ENCODE results near the gene HLA-F.

DNA sequence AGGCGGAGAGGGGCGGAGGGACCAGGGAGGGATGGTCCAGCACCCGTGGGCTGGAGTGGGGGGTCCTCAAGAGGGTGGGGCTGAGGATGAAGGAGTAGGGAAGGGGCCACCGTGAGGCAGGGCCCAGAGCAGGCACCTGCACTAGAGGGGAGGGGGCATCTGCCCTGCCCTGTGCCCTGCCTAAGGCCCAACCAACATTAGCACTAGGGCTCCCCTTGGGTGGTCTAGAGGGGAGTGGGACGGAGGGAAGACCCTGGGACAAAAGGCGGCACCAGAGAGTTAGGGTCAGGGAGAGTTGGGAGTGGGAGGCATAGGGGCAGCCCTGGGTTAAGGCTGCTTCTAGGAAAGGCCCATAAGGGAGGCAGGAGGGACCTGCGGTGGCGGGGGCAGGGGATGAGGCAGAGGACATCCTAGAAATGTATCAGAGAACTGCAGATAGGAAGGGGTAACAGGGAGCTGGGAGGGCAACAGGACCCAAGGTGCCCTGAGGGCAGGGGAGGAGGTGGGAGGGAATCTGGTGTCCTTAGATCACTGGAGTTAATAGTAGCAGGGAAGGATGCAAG is 24.5 kb downstream of the HLA-F start:
- TF ChIP-seq, protein P1, sequence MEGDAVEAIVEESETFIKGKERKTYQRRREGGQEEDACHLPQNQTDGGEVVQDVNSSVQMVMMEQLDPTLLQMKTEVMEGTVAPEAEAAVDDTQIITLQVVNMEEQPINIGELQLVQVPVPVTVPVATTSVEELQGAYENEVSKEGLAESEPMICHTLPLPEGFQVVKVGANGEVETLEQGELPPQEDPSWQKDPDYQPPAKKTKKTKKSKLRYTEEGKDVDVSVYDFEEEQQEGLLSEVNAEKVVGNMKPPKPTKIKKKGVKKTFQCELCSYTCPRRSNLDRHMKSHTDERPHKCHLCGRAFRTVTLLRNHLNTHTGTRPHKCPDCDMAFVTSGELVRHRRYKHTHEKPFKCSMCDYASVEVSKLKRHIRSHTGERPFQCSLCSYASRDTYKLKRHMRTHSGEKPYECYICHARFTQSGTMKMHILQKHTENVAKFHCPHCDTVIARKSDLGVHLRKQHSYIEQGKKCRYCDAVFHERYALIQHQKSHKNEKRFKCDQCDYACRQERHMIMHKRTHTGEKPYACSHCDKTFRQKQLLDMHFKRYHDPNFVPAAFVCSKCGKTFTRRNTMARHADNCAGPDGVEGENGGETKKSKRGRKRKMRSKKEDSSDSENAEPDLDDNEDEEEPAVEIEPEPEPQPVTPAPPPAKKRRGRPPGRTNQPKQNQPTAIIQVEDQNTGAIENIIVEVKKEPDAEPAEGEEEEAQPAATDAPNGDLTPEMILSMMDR (conservative IDR thresholded peaks at IDR 0.05): no peak
- TF ChIP-seq EZH2 (IDR thresholded peaks at IDR 0.05; ENCODE audit: low read depth): no peak
